Neural crest cell (in vitro differentiated cells): ENCODE measurements around the gene SMIM33. TPM values are rescaled to one million over a fixed set of nuclear protein-coding genes. Genes with fewer than 3 reads are reported as not detected.
"Not testable (repeated sequence)": the region's sequence is repeated elsewhere in the genome, so short reads cannot be mapped to it uniquely, and the experiment has no call there.

Experiments
- DNase-seq: peaks from one replicate; pipeline ENCODE4 v3.0.0; 2021; ENCODE audit warnings: low read depth, mixed read lengths, low spot score
- H3K27ac Mint-ChIP-seq: one replicate; pipeline ENCODE4 v1.8.0; 2021; ENCODE audit warnings: mild to moderate bottlenecking, mixed read lengths; ENCODE audit not compliant: unreplicated experiment
- H3K27me3 Mint-ChIP-seq: 2 replicates; pipeline ENCODE4 v1.8.0; 2021; ENCODE audit warnings: low read depth, mild to moderate bottlenecking, mixed read lengths
- H3K36me3 Mint-ChIP-seq: 2 replicates; pipeline ENCODE4 v1.8.0; 2021; ENCODE audit warnings: low read depth, mild to moderate bottlenecking, mixed read lengths
- H3K4me1 Mint-ChIP-seq: 2 replicates; pipeline ENCODE4 v1.8.0; 2021; ENCODE audit warnings: mixed read lengths
- H3K4me3 Mint-ChIP-seq: one replicate; pipeline ENCODE4 v1.8.0; 2021; ENCODE audit warnings: mild to moderate bottlenecking, mixed read lengths
- H3K9me3 Mint-ChIP-seq: 2 replicates; pipeline ENCODE4 v1.8.0; 2021; ENCODE audit warnings: mixed read lengths
- CTCF ChIP-seq: fragments of 200-600 bp; sonication (generic); conservative IDR thresholded peaks from 2 replicates; pipeline ENCODE4 v1.5.0; 2021; ENCODE audit warnings: antibody characterized with exemption, mild to moderate bottlenecking
- total RNA-seq: library from RNA; stranded (reverse); gene quantifications from 2 replicates; pipeline ENCODE4 v1.2.1, GENCODE V29; 2021

SMIM33 gene
- total RNA-seq, 1 donor from 2014 or later: not detected

GRCh38 chr5:139512786-139513390 is 42.1 kb downstream of the SMIM33 start:
- no peak for TF ChIP-seq CTCF

GRCh38 chr5:139513434-139513833 is 42.6 kb downstream of the SMIM33 start:
- not testable (repeated sequence) for H3K27me3 Mint-ChIP-seq, H3K4me1 Mint-ChIP-seq, H3K4me3 Mint-ChIP-seq, H3K27ac Mint-ChIP-seq, H3K9me3 Mint-ChIP-seq, H3K36me3 Mint-ChIP-seq
- DNase-seq: peak; percentile 58
- TF ChIP-seq CTCF: peak; percentile 74

More at GRCh38 chr5:139512786-139513390, 42.1 kb downstream of the SMIM33 start:
- Mint-ChIP-seq H3K27ac (peak overlapping the region; percentile 53), H3K4me3 (no peak overlapping the region), H3K27me3 (no peaks in the 10 kb centered on the region), H3K9me3 (no peaks in the 10 kb centered on the region), H3K4me1 (peaks cover 5% of the 10 kb centered on the region), H3K36me3 (no peaks in the 10 kb centered on the region)
- no peak for DNase-seq

- no peak for DNase-seq
- H3K27ac Mint-ChIP-seq: no peak overlapping the region
- TF ChIP-seq CTCF: no peak
- no peak overlapping the region for H3K4me3 Mint-ChIP-seq
- H3K9me3 Mint-ChIP-seq: no peaks in the 10 kb centered on the region
- H3K36me3 Mint-ChIP-seq: no peaks in the 10 kb centered on the region
- H3K27me3 Mint-ChIP-seq: no peaks in the 10 kb centered on the region
- peaks cover 15% of the 10 kb centered on the region for H3K4me1 Mint-ChIP-seq
Observed at GRCh38 chr5:139513852-139514485, 43.2 kb downstream of the SMIM33 start.

GRCh38 chr5:139514486-139514856 is 43.7 kb downstream of the SMIM33 start:
- H3K9me3 Mint-ChIP-seq: no peaks in the 10 kb centered on the region
- no peaks in the 10 kb centered on the region for H3K36me3 Mint-ChIP-seq
- H3K27ac Mint-ChIP-seq: no peak overlapping the region
- TF ChIP-seq CTCF: no peak
- no peak overlapping the region for H3K4me3 Mint-ChIP-seq
- DNase-seq: no peak
- no peaks in the 10 kb centered on the region for H3K27me3 Mint-ChIP-seq
- H3K4me1 Mint-ChIP-seq: peaks cover 16% of the 10 kb centered on the region

GRCh38 chr5:139517683-139518564 is 47.1 kb downstream of the SMIM33 start:
- Mint-ChIP-seq H3K27ac (peak overlapping the region; percentile 98), H3K4me3 (peak overlapping the region; percentile 88), H3K27me3 (peaks cover 2% of the 10 kb centered on the region), H3K4me1 (peaks cover 16% of the 10 kb centered on the region), H3K36me3 (no peaks in the 10 kb centered on the region), H3K9me3 (no peaks in the 10 kb centered on the region)
- TF ChIP-seq CTCF: peak; percentile 97
- peak; percentile 97 for DNase-seq

Other genes starting within 250 kb of the SMIM33 start
- 321 and 329 TPM in 2 replicates for gene MATR3, start 177.3 kb upstream of the SMIM33 start, total RNA-seq
- gene PAIP2, start 129.2 kb upstream of the SMIM33 start, total RNA-seq: 103 and 104 TPM in 2 replicates
- gene SLC23A1, start 87.7 kb upstream of the SMIM33 start, total RNA-seq: not detected in 2 replicates
- 0.25 and 0.30 TPM in 2 replicates for gene MZB1, start 81.1 kb upstream of the SMIM33 start, total RNA-seq
- gene PROB1, start 75.9 kb upstream of the SMIM33 start, total RNA-seq: 2.2 and 2.4 TPM in 2 replicates
- 15.2 and 16.1 TPM in 2 replicates for gene SPATA24, start 66.9 kb upstream of the SMIM33 start, total RNA-seq
- gene DNAJC18, start 31.5 kb upstream of the SMIM33 start, total RNA-seq: 27.9 and 32.5 TPM in 2 replicates
- not detected in 2 replicates for gene ECSCR, start 8.3 kb upstream of the SMIM33 start, total RNA-seq
- gene STING1, start 11.8 kb downstream of the SMIM33 start, total RNA-seq: 0.23 and 0.49 TPM in 2 replicates
- gene UBE2D2, start 90.3 kb downstream of the SMIM33 start, total RNA-seq: 165 and 166 TPM in 2 replicates
- gene CXXC5, start 177.3 kb downstream of the SMIM33 start, total RNA-seq: 29.2 and 30.4 TPM in 2 replicates